A549 (cell line): Measurements from ENCODE around the gene NHLH1. TPM values are rescaled to one million over a fixed set of nuclear protein-coding genes. Genes with fewer than 3 reads are reported as not detected.
A peak's percentile ranks its signal among the peaks of the same experiment; 100 is the strongest.

ENCODE experiments used
- ATAC-seq, 2 experiments: fragments of 200-7000 bp in 1 of 2; fragments of >200 bp in 1 of 2; cut with Nextera tagmentation in 1 of 2; cut with Tn5 transposase in 1 of 2; 3 replicates each; pipeline versions ENCODE4 v1.8.0 to v1.9.1; 2018 to 2020; ENCODE audit warnings: mild to moderate bottlenecking in 1 of 2, moderate library complexity in 1 of 2
- CTCF ChIA-PET: fragments of 300-600 bp; sonication (Branson Sonifier 250); formaldehyde crosslinking; extraction: SDS; loops from one replicate; lab custom pipeline; 2021; ENCODE audit warnings: antibody characterized with exemption, inconsistent platforms; lab: Yijun Ruan, JAX
- POLR2A ChIA-PET: fragments of 350-600 bp; formaldehyde crosslinking; extraction: SDS; loops from one replicate; lab custom pipeline; 2021; ENCODE audit warnings: antibody characterized with exemption, inconsistent platforms; lab: Yijun Ruan, JAX
- DNase-seq, 2 experiments: peaks; one replicate each; pipeline versions ENCODE4 v3.0.0 to v3.0.0-alpha.2; 2011 to 2016; ENCODE audit warnings: low read depth in 1 of 2, low spot score in 1 of 2
- FAIRE-seq: peaks from 2 replicates; lab custom pipeline; 2011; peaks lifted over from hg19 to GRCh38; lab: Jason Lieb, UNC
- H3K27ac ChIP-seq, 2 experiments: fragments of >200 bp; sonication (Bioruptor Twin); formaldehyde crosslinking; 3 replicates each; pipeline ENCODE4 v1.5.1; 2016 to 2017
- H3K4me1 ChIP-seq: fragments of >200 bp; sonication (Bioruptor Twin); formaldehyde crosslinking; 3 replicates; pipeline ENCODE4 v1.6.1; 2016
- H3K4me2 ChIP-seq: fragments of >200 bp; sonication (Bioruptor Twin); formaldehyde crosslinking; 3 replicates; pipeline ENCODE4 v1.6.1; 2016
- H3K4me3 ChIP-seq: fragments of >200 bp; sonication (Bioruptor Twin); formaldehyde crosslinking; 3 replicates; pipeline ENCODE4 v1.5.1; 2016
- H3K9me3 ChIP-seq: fragments of >200 bp; sonication (Bioruptor Twin); formaldehyde crosslinking; 3 replicates; pipeline ENCODE4 v1.6.1; 2016
- CHD2 ChIP-seq: fragments of 150-350 bp; IDR thresholded peaks from 2 replicates; pipeline ENCODE4 v1.6.1; 2014; ENCODE audit warnings: low read length; ENCODE audit not compliant: partially characterized antibody
- EHF ChIP-seq: fragments of 250-450 bp; sonication (Bioruptor Pico); IDR thresholded peaks from 2 replicates; pipeline ENCODE4 v1.5.0; 2020; ENCODE audit warnings: mild to moderate bottlenecking
- HOXB5 ChIP-seq: fragments of 250-450 bp; sonication (Bioruptor Pico); IDR thresholded peaks from 2 replicates; pipeline ENCODE4 v1.5.0; 2020; ENCODE audit warnings: mild to moderate bottlenecking, moderate library complexity
- JUNB ChIP-seq: fragments of >200 bp; sonication (Bioruptor Twin); formaldehyde crosslinking; IDR thresholded peaks from 2 replicates; pipeline ENCODE4 v1.6.1; 2016
- KDM1A ChIP-seq: fragments of 200-600 bp; sonication (generic); IDR thresholded peaks from 2 replicates; pipeline ENCODE4 v1.6.1; 2016; ENCODE audit warnings: low read depth, mild to moderate bottlenecking
- MAFK ChIP-seq: fragments of 450-650 bp; IDR thresholded peaks from 2 replicates; pipeline ENCODE4 v1.6.1; 2014; ENCODE audit not compliant: partially characterized antibody
- MAZ ChIP-seq: fragments of 150-350 bp; IDR thresholded peaks from 2 replicates; pipeline ENCODE4 v1.6.1; 2014; ENCODE audit warnings: antibody characterized with exemption, low read depth, low read length, borderline replicate concordance
- RNF2 ChIP-seq: fragments of 200-600 bp; sonication (generic); IDR thresholded peaks from 2 replicates; pipeline ENCODE4 v1.6.1; 2016; ENCODE audit warnings: low read depth, mild to moderate bottlenecking, antibody characterized with exemption, moderate library complexity, borderline replicate concordance
- SREBF2 ChIP-seq: fragments of 450-650 bp; IDR thresholded peaks from 2 replicates; pipeline ENCODE4 v1.6.1; 2014; ENCODE audit warnings: mild to moderate bottlenecking, moderate library complexity
- TFCP2L1 ChIP-seq: fragments of 250-450 bp; sonication (Bioruptor Pico); IDR thresholded peaks from 2 replicates; pipeline ENCODE4 v1.5.0; 2021; ENCODE audit warnings: mild to moderate bottlenecking
- TP53 ChIP-seq: fragments of 250-450 bp; sonication (Bioruptor Pico); IDR thresholded peaks from 2 replicates; pipeline ENCODE4 v1.5.0; 2021; ENCODE audit warnings: mild to moderate bottlenecking, moderate library complexity
- ZFP36 ChIP-seq: fragments of 450-650 bp; IDR thresholded peaks from 2 replicates; pipeline ENCODE4 v1.6.1; 2014; ENCODE audit warnings: borderline replicate concordance; ENCODE audit not compliant: partially characterized antibody
- ZSCAN20 ChIP-seq: fragments of 250-450 bp; sonication (Bioruptor Pico); IDR thresholded peaks from 2 replicates; pipeline ENCODE4 v1.8.0; 2022; ENCODE audit warnings: mild to moderate bottlenecking, moderate library complexity
- WGBS: methylation state at CpG from one replicate; pipeline ENCODE4 v1.1.6; 2017; ENCODE audit errors: missing lambda C conversion rate; 5-methylcytosine and 5-hydroxymethylcytosine counted together
- polyA plus RNA-seq, 4 experiments: library from polyadenylated mRNA; depleted of rRNA in 3 of 4; stranded (reverse); fragments of >200 nt; fragmentation: RNase III in 1 of 4; extraction: RNeasy Plus Mini Kit Qiagen cat#74134 plus additional on column Dnase treatment in 1 of 4; gene quantifications; 2 replicates in 3 of 4; 3 replicates in 1 of 4; pipeline ENCODE4 v1.2.3, GENCODE V29; 2011 to 2017
- TF ChIP-seq, protein P1 (sequence below): IDR thresholded peaks from 2 replicates; pipeline ENCODE4 v1.6.1; 2012
- TF ChIP-seq, protein P2 (sequence below): fragments of >200 bp; sonication (Bioruptor Twin); formaldehyde crosslinking; IDR thresholded peaks from 3 replicates; pipeline ENCODE4 v1.6.1; 2016
- TF ChIP-seq, protein P3 (sequence below): fragments of 150-350 bp; IDR thresholded peaks from 2 replicates; pipeline ENCODE4 v1.6.1; 2014; ENCODE audit warnings: low read depth, mild to moderate bottlenecking, low read length
- TF ChIP-seq, protein P4 (sequence below): fragments of 200-600 bp; sonication (generic); IDR thresholded peaks from 2 replicates; pipeline ENCODE4 v1.6.1; 2016; ENCODE audit warnings: antibody characterized with exemption, mild to moderate bottlenecking, moderate library complexity
- TF ChIP-seq, protein P5 (sequence below): fragments of >200 bp; sonication (Bioruptor Twin); formaldehyde crosslinking; IDR thresholded peaks from 2 replicates; pipeline ENCODE4 v1.6.1; 2016
- TF ChIP-seq, protein P6 (sequence below): fragments of >200 bp; sonication (Bioruptor Twin); formaldehyde crosslinking; IDR thresholded peaks from 3 replicates; pipeline ENCODE4 v1.5.1; 2016
- TF ChIP-seq, protein P7 (sequence below): IDR thresholded peaks from 2 replicates; pipeline ENCODE4 v1.6.1; 2012

The NHLH1 gene
- polyA plus RNA-seq, 2 of the 4 experiments (the other 2 are of a cell fraction): 0.34 to 0.63 TPM

DNA sequence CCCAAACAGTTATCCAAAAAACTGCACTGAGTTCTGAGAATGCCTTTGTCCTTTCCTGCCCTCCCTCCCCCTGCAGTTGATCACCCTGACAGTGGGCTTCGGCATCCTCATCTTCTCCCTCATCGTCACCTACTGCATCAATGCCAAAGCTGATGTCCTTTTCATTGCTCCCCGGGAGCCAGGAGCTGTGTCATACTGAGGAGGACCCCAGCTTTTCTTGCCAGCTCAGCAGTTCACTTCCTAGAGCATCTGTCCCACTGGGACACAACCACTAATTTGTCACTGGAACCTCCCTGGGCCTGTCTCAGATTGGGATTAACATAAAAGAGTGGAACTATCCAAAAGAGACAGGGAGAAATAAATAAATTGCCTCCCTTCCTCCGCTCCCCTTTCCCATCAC, 8.8 kb upstream of the NHLH1 start:
- 96% methylated on average over 4 of the region's 4 CpGs for WGBS

DNA sequence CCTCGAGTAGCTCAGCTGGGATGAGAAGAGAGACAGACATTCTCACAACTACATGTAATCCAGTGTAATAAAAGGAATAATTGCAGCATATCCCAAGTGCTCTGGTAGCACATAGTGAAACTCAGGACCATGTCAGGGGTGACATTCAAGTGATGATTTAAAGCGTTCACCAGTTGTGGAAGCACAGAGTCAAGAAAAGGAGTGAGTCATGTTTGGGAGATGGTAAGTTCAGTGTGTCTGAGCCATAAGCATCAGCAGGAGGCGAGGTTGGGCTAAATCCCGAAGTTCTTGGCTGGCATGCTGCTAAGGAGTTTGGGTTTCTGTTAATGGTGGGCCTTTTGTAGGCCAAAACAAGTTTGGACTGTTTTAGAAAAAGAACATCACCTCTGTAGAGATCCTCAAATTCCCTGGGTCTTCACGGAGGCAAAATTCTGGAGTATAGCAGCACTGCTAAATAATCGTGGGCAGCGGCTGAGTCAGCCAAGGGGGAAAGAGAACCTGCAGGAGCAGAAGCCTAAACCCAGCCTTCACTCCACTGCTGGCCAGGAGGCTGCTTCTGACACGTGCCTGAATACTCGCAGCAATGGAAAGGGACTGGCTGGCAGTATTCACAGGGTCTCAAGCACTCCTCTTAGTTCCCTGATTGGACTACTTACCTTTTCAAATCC, 7.2 kb upstream of the NHLH1 start:
- no peak overlapping the region for H3K4me2 ChIP-seq
- DNase-seq: no peak
- H3K4me3 ChIP-seq: no peak overlapping the region
- no peak for TF ChIP-seq RNF2
- TF ChIP-seq TP53 (CRISPR knock-in tag): no peak
- TF ChIP-seq, protein P1, sequence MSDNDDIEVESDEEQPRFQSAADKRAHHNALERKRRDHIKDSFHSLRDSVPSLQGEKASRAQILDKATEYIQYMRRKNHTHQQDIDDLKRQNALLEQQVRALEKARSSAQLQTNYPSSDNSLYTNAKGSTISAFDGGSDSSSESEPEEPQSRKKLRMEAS: no peak
- TF ChIP-seq EHF (CRISPR knock-in tag): no peak
- no peak for TF ChIP-seq SREBF2
- TF ChIP-seq, protein P2, sequence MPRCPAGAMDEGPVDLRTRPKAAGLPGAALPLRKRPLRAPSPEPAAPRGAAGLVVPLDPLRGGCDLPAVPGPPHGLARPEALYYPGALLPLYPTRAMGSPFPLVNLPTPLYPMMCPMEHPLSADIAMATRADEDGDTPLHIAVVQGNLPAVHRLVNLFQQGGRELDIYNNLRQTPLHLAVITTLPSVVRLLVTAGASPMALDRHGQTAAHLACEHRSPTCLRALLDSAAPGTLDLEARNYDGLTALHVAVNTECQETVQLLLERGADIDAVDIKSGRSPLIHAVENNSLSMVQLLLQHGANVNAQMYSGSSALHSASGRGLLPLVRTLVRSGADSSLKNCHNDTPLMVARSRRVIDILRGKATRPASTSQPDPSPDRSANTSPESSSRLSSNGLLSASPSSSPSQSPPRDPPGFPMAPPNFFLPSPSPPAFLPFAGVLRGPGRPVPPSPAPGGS: no peak
- TF ChIP-seq JUNB: no peak
- TF ChIP-seq KDM1A: no peak
- TF ChIP-seq ZSCAN20 (CRISPR knock-in tag): no peak
- TF ChIP-seq, protein P3, sequence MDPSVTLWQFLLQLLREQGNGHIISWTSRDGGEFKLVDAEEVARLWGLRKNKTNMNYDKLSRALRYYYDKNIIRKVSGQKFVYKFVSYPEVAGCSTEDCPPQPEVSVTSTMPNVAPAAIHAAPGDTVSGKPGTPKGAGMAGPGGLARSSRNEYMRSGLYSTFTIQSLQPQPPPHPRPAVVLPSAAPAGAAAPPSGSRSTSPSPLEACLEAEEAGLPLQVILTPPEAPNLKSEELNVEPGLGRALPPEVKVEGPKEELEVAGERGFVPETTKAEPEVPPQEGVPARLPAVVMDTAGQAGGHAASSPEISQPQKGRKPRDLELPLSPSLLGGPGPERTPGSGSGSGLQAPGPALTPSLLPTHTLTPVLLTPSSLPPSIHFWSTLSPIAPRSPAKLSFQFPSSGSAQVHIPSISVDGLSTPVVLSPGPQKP: no peak
- TF ChIP-seq, protein P4, sequence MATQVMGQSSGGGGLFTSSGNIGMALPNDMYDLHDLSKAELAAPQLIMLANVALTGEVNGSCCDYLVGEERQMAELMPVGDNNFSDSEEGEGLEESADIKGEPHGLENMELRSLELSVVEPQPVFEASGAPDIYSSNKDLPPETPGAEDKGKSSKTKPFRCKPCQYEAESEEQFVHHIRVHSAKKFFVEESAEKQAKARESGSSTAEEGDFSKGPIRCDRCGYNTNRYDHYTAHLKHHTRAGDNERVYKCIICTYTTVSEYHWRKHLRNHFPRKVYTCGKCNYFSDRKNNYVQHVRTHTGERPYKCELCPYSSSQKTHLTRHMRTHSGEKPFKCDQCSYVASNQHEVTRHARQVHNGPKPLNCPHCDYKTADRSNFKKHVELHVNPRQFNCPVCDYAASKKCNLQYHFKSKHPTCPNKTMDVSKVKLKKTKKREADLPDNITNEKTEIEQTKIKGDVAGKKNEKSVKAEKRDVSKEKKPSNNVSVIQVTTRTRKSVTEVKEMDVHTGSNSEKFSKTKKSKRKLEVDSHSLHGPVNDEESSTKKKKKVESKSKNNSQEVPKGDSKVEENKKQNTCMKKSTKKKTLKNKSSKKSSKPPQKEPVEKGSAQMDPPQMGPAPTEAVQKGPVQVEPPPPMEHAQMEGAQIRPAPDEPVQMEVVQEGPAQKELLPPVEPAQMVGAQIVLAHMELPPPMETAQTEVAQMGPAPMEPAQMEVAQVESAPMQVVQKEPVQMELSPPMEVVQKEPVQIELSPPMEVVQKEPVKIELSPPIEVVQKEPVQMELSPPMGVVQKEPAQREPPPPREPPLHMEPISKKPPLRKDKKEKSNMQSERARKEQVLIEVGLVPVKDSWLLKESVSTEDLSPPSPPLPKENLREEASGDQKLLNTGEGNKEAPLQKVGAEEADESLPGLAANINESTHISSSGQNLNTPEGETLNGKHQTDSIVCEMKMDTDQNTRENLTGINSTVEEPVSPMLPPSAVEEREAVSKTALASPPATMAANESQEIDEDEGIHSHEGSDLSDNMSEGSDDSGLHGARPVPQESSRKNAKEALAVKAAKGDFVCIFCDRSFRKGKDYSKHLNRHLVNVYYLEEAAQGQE: no peak
- no peak for TF ChIP-seq TFCP2L1
- no peak for TF ChIP-seq ZFP36
- TF ChIP-seq MAZ: no peak
- TF ChIP-seq, protein P5, sequence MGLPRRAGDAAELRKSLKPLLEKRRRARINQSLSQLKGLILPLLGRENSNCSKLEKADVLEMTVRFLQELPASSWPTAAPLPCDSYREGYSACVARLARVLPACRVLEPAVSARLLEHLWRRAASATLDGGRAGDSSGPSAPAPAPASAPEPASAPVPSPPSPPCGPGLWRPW: no peak
- TF ChIP-seq, protein P6, sequence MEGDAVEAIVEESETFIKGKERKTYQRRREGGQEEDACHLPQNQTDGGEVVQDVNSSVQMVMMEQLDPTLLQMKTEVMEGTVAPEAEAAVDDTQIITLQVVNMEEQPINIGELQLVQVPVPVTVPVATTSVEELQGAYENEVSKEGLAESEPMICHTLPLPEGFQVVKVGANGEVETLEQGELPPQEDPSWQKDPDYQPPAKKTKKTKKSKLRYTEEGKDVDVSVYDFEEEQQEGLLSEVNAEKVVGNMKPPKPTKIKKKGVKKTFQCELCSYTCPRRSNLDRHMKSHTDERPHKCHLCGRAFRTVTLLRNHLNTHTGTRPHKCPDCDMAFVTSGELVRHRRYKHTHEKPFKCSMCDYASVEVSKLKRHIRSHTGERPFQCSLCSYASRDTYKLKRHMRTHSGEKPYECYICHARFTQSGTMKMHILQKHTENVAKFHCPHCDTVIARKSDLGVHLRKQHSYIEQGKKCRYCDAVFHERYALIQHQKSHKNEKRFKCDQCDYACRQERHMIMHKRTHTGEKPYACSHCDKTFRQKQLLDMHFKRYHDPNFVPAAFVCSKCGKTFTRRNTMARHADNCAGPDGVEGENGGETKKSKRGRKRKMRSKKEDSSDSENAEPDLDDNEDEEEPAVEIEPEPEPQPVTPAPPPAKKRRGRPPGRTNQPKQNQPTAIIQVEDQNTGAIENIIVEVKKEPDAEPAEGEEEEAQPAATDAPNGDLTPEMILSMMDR: no peak
- TF ChIP-seq HOXB5 (CRISPR knock-in tag): no peak
- ChIA-PET CTCF (no interaction called here), POLR2A (no interaction called here)
- peaks cover 10% of the 10 kb centered on the region; the same call in 2 of the 3 replicates for H3K4me1 ChIP-seq
- no peak for ATAC-seq
- no peaks in the 10 kb centered on the region for H3K9me3 ChIP-seq
- WGBS: 84% methylated on average over 9 of the region's 9 CpGs
- no peak overlapping the region for H3K27ac ChIP-seq
- FAIRE-seq: no peak

More for the DNA sequence above, 8.8 kb upstream of the NHLH1 start:
- H3K4me3 ChIP-seq: no peak overlapping the region
- H3K4me2 ChIP-seq: no peak overlapping the region
- DNase-seq (no peak), ATAC-seq (no peak), FAIRE-seq (no peak)
- TF ChIP-seq, protein P7, sequence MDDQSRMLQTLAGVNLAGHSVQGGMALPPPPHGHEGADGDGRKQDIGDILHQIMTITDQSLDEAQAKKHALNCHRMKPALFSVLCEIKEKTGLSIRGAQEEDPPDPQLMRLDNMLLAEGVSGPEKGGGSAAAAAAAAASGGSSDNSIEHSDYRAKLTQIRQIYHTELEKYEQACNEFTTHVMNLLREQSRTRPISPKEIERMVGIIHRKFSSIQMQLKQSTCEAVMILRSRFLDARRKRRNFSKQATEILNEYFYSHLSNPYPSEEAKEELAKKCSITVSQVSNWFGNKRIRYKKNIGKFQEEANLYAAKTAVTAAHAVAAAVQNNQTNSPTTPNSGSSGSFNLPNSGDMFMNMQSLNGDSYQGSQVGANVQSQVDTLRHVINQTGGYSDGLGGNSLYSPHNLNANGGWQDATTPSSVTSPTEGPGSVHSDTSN: no peak
- TF ChIP-seq CHD2 (no peak), MAFK (peak; percentile 74)
- H3K27ac ChIP-seq: no peak overlapping the region
- CTCF ChIA-PET: interaction anchor here (0.7 to 7.1 kb wide), 5 partner anchors 10 to 66 kb away, joined by 3 to 24 read pairs (median 4); no protein-coding TSS in a partner anchor
- peaks cover 10% of the 10 kb centered on the region; the same call in 2 of the 3 replicates for H3K4me1 ChIP-seq
- H3K9me3 ChIP-seq: no peaks in the 10 kb centered on the region
- POLR2A ChIA-PET: no interaction called here
